ENCODE data around the gene WRNIP1. TPM values are rescaled to one million over a fixed set of nuclear protein-coding genes. Genes with fewer than 3 reads are reported as not detected.

The WRNIP1 gene
- total and polyA plus RNA-seq, 9 of the 15 experiments (the other 6 are each of a cell fraction or from before 2014, with no cell fraction given): 13.2 to 63.6 (median 48.6) TPM

DNA sequence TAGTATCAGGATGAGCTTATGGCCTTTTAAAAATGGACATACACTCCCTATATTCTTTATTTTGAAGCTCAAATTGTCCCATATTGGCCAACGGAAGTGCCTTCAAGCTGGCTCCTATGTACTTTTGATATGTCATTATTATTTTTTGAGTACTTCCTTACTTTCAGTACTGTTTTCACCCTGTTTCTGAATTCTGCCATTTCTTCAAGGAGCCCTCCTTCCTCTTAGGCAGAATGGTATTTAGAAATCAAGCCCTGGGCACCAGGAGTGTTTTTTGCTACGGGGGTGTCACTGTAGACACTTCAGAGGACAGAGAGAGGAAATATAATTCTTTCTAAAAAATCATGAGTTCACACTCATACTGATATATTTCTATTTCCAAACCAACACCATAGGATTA is 9.0 kb upstream of the WRNIP1 start:
- intact Hi-C loops (cut with micrococcal nuclease) (no loop called here), in situ Hi-C loops (cut with MboI) (no loop called here)
- H2AFZ ChIP-seq (ENCODE audit: low read depth, low read length): peak overlapping the region; percentile 56
- ATAC-seq: no peak
- H3K4me2 ChIP-seq (ENCODE audit: insufficient read depth, low read length): no peak overlapping the region
- no peak for FAIRE-seq
- peaks cover 8 to 27% of the 10 kb centered on the region in 2 experiments for H3K4me1 ChIP-seq (replicated peaks in 1 of 2; ENCODE audit: control insufficient read depth in 2 of 2, insufficient read depth in 2 of 2, low read length in 2 of 2)
- H3K9me3 ChIP-seq (replicated peaks; ENCODE audit: control insufficient read depth, insufficient read depth, low read depth, low read length): no peaks in the 10 kb centered on the region
- WGBS (ENCODE audit: insufficient coverage, low coverage, missing lambda C conversion rate): 40% methylated on average over 2 of the region's 2 CpGs
- H3K27me3 ChIP-seq (ENCODE audit: control insufficient read depth in 2 of 2, insufficient read depth in 2 of 2, low read length in 2 of 2): no peaks in the 10 kb centered on the region
- no peak for DNase-seq (ENCODE audit: extremely low read depth in 1 of 4, low spot score in 3 of 4)
- ChIA-PET CTCF (ENCODE audit: low intra/inter-chr PET ratio) (no interaction called here), POLR2A (interaction anchor here (0.7 to 1.2 kb wide), 3 partner anchors 9 to 533 kb away, joined by 3 to 4 read pairs (median 4); partner anchors contain the start of gene WRNIP1)
- no peaks in the 10 kb centered on the region for H4K20me1 ChIP-seq (replicated peaks; ENCODE audit: control insufficient read depth, insufficient read depth, low read length)
- no peak overlapping the region for H3K4me3 ChIP-seq
- no TSS peak for BruUV-seq (replicated peaks)
- H3K9me1 ChIP-seq (ENCODE audit: control insufficient read depth, insufficient read depth, low read length): no peaks in the 10 kb centered on the region
- no peaks in the 10 kb centered on the region for H3K36me3 ChIP-seq (ENCODE audit: control insufficient read depth, insufficient read depth, low read length)
- no peak overlapping the region for H3K9ac ChIP-seq (ENCODE audit: insufficient read depth in 1 of 2, low read depth in 2 of 2, low read length in 2 of 2)
- H3K27ac ChIP-seq (ENCODE audit: extremely low read depth, low read depth, low read length): no peak overlapping the region
- no peaks in the 10 kb centered on the region for H3K79me2 ChIP-seq (ENCODE audit: control insufficient read depth, insufficient read depth, low read length)
- TF ChIP-seq POLR3A (IDR thresholded peaks at IDR 0.05; ENCODE audit: borderline replicate concordance, extremely low read depth, insufficient read depth, insufficient read length) (no peak), RHOXF2B (CRISPR knock-in tag; conservative IDR thresholded peaks at IDR 0.05) (no peak), ZNF318 (IDR thresholded peaks at IDR 0.05; ENCODE audit: borderline replicate concordance in 1 of 2, low read depth in 1 of 2) (no peak), POLR2G (IDR thresholded peaks at IDR 0.05; ENCODE audit: low read depth, low read length) (no peak), ZNF740 (CRISPR knock-in tag; IDR thresholded peaks at IDR 0.05) (no peak), ZNF740 (tag; IDR thresholded peaks at IDR 0.05) (no peak), OTX1 (CRISPR knock-in tag; IDR thresholded peaks at IDR 0.05) (no peak), SIRT6 (IDR thresholded peaks at IDR 0.05; ENCODE audit: low read depth, low read length) (no peak)
- TF ChIP-seq, protein P1, sequence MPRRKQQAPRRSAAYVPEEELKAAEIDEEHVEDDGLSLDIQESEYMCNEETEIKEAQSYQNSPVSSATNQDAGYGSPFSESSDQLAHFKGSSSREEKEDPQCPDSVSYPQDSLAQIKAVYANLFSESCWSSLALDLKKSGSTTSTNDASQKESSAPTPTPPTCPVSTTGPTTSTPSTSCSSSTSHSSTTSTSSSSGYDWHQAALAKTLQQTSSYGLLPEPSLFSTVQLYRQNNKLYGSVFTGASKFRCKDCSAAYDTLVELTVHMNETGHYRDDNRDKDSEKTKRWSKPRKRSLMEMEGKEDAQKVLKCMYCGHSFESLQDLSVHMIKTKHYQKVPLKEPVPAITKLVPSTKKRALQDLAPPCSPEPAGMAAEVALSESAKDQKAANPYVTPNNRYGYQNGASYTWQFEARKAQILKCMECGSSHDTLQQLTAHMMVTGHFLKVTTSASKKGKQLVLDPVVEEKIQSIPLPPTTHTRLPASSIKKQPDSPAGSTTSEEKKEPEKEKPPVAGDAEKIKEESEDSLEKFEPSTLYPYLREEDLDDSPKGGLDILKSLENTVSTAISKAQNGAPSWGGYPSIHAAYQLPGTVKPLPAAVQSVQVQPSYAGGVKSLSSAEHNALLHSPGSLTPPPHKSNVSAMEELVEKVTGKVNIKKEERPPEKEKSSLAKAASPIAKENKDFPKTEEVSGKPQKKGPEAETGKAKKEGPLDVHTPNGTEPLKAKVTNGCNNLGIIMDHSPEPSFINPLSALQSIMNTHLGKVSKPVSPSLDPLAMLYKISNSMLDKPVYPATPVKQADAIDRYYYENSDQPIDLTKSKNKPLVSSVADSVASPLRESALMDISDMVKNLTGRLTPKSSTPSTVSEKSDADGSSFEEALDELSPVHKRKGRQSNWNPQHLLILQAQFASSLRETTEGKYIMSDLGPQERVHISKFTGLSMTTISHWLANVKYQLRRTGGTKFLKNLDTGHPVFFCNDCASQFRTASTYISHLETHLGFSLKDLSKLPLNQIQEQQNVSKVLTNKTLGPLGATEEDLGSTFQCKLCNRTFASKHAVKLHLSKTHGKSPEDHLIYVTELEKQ (CRISPR knock-in tag; IDR thresholded peaks at IDR 0.05): no peak
